HG03066 (cell line): ENCODE measurements around the gene JMJD1C.

Experiments
- ATAC-seq: cut with Tn5 transposase; IDR thresholded peaks from one replicate; pipeline ENCODE4 v1.9.1; 2021; ENCODE audit warnings: low read depth; ENCODE audit not compliant: unreplicated experiment

JMJD1C gene

GRCh38 chr10:63439607-63440006 is 26.2 kb downstream of the JMJD1C start:
- ATAC-seq, result no peak

DNA sequence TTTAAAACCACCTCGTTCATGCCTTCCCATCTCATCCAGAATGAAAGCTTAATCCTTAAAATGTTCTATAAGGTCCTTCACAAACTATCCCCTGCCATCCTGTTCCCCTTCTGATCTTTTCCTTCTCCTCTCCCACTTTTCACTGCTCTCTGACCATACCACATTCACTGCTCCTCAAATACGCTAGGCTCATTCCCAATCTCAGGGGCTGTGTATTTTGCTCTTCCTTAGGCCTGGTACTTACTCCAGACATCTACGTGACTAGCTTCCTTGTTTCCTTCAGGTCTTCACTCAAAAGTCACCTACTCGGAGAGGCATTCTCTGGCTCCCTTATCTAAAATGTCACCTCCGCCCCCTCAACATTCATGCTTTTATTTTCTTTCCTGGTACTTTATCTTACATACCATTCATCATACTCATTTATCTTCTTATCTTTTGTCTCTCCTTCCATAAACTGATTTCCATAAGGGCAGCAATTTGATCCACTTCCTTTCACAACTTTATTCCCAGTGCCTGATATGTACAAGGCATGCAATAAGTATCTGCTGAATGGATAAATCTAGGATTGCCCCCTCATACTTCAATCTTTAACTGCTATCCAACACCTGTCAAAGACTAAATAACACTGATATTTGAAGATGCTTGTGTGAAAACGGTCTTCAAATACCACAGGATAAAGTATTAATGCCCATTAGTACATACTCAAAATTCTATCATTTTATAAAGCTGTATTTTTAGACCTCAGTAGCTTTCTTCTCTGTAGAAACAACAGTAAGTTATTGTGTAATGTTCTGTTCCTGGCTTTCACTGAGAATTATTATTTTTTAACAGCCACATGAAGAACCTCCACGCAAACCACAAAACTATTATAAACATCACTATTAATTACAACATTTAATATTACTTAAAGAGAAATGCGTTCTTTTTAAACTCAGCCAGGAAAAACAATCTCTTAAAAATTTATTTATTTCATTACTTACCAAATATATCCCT is 27.0 kb downstream of the JMJD1C start:
- no peak for ATAC-seq

DNA sequence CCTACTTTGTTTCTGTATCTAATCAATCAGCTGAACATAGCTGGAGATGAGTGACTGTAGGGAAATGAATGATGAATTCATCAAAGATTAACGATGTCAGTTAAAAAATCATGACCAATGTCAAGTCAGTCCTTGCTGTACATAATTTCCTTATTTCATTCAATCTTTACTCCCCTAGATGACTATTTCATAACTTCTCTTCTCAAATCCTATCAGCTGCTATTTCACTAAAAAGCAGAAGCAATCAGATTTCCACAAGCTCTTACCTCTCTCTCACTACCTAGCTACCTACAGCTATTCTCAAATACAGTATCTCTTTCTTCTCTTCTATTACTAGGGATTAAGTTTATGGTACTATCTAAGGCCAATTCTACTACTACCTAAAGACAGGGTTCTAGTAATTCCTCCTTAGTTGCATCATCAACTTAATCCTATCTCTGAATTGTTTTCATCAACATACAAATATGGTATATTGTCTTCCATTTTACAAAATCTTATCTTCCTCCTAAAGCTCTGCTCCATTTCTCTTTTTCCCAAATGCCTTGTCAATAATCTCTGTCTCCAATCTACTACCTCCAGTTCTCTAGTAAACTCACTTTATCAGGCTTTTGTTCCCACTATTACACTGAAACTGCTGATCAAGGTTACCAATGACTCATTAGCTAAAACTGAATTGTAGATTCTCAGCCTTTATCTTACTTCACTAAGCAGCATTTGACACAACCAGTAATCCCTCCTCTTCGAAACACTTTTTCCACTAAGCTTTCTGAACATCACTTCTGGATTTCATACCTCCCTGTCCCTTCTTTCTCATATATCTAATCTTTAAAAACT is 28.4 kb downstream of the JMJD1C start:
- no peak for ATAC-seq

- ATAC-seq, result no peak
These were observed 29.6 kb downstream of the JMJD1C start for GRCh38 chr10:63436225-63436624.

GRCh38 chr10:63434866-63435854 is 30.6 kb downstream of the JMJD1C start:
- ATAC-seq, result no peak

- no peak for ATAC-seq
These were observed 33.6 kb downstream of the JMJD1C start for GRCh38 chr10:63431962-63432797.

GRCh38 chr10:63430999-63431356 is 34.8 kb downstream of the JMJD1C start:
- ATAC-seq, result no peak

GRCh38 chr10:63430091-63430998 is 35.4 kb downstream of the JMJD1C start:
- no peak for ATAC-seq

GRCh38 chr10:63429281-63429680 is 36.5 kb downstream of the JMJD1C start:
- ATAC-seq, result no peak

DNA sequence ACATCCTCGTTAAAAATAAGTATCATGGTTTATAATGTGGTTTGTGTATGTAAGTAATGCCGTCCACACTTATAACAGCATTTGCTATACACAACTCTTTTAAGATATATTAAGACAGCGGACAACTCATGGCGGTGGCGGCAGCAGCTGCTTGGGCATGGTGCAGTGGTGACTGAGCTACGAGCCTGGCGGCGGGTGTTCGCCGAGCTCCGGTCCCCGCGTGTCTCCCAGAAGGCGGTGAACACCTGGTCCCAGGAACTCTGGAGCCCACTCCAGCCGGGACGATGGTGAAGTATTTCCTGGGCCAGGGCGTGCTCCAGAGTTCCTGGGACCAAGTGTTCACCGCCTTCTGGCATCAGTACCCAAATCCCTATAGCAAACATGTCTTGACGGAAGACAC is 38.8 kb downstream of the JMJD1C start:
- ATAC-seq, result no peak

GRCh38 chr10:63425512-63425911 is 40.3 kb downstream of the JMJD1C start:
- no peak for ATAC-seq

- ATAC-seq, result no peak
These were observed 41.2 kb downstream of the JMJD1C start for GRCh38 chr10:63424576-63424975.

- no peak for ATAC-seq
These were observed 42.3 kb downstream of the JMJD1C start for GRCh38 chr10:63423494-63423893.

- ATAC-seq, result peak; percentile 96
These were observed 44.2 kb downstream of the JMJD1C start for GRCh38 chr10:63421591-63421990.

DNA sequence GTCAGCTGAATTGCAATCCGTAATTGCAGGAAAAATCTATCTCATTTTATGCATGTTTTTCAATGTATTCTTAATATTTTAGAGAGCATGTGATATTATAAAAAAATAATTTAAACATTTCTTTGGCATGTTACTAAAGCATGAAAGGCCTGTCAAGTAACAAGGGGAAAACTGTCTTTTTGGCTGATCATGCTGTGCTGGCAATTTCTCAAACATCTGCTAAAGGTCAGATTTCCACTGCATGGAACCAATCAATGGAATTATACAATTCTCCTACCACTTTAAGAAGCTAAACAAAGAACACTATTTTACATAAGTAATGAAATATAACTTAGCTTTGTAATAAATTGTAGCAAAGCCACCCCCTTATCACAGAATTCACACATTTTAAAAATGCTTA is 49.4 kb downstream of the JMJD1C start:
- no peak for ATAC-seq

GRCh38 chr10:63415640-63416244 is 50.0 kb downstream of the JMJD1C start:
- no peak for ATAC-seq

GRCh38 chr10:63414481-63415260 is 51.1 kb downstream of the JMJD1C start:
- ATAC-seq, result no peak
